Panc1 (cell line): ENCODE data around the gene RHOJ. TPM values are rescaled to one million over a fixed set of nuclear protein-coding genes. Genes with fewer than 3 reads are reported as not detected.

Source experiments
- ATAC-seq: fragments of 200-7000 bp; cut with Tn5 transposase; 2 replicates; pipeline ENCODE4 v1.9.1; 2020; ENCODE audit warnings: mild to moderate bottlenecking, moderate library complexity
- BruUV-seq: library from RNA; stranded (reverse); fragments of 400-500 nt; replicated peaks from 2 replicates; lab custom pipeline; 2021; lab: Mats Ljungman, UMichigan
- CTCF ChIA-PET: fragments of 300-600 bp; sonication (Branson Sonifier 250); formaldehyde crosslinking; loops from one replicate; lab custom pipeline; 2022; ENCODE audit warnings: antibody characterized with exemption; lab: Charles Lee
- POLR2A ChIA-PET: fragments of 300-600 bp; sonication (Branson Sonifier 250); formaldehyde crosslinking; loops from one replicate; lab custom pipeline; 2022; ENCODE audit warnings: antibody characterized with exemption; lab: Charles Lee
- DNase-seq: peaks from one replicate; pipeline ENCODE4 v3.0.0-alpha.2; 2010; ENCODE audit warnings: low read depth, low spot score
- H3K27ac ChIP-seq: 2 replicates; pipeline ENCODE4 v1.5.1; 2011; ENCODE audit warnings: mild to moderate bottlenecking, low read length, inconsistent platforms
- H3K27me3 ChIP-seq: fragments of 200-500 bp; sonication (Bioruptor generic); 2 replicates; pipeline ENCODE4 v1.6.0; 2014; ENCODE audit warnings: low read length, inconsistent platforms; ENCODE audit not compliant: control insufficient read depth, insufficient read depth
- H3K36me3 ChIP-seq: fragments of 200-500 bp; sonication (Bioruptor generic); 2 replicates; pipeline ENCODE4 v1.5.1; 2014; ENCODE audit warnings: inconsistent platforms, mild to moderate bottlenecking, low read length, moderate library complexity; ENCODE audit not compliant: control insufficient read depth, insufficient read depth
- H3K4me1 ChIP-seq: 2 replicates; pipeline ENCODE4 v1.5.1; 2011; ENCODE audit warnings: inconsistent platforms, mild to moderate bottlenecking, low read length, moderate library complexity; ENCODE audit not compliant: control insufficient read depth, insufficient read depth
- H3K4me3 ChIP-seq, 2 experiments: 2 replicates each; pipeline ENCODE4 v1.5.1; 2011 to 2012; ENCODE audit warnings: low read depth in 2 of 2, low read length in 2 of 2, mild to moderate bottlenecking in 2 of 2, inconsistent platforms in 1 of 2, moderate library complexity in 1 of 2
- H3K9me3 ChIP-seq: fragments of 200-500 bp; sonication (Bioruptor generic); 2 replicates; pipeline ENCODE4 v1.5.1; 2014; ENCODE audit warnings: low read depth, mild to moderate bottlenecking, inconsistent platforms, low read length, moderate library complexity; ENCODE audit not compliant: control insufficient read depth, insufficient read depth
- CTCF ChIP-seq: fragments of 450-650 bp; IDR thresholded peaks from 2 replicates; pipeline ENCODE4 v1.5.1; 2017; ENCODE audit warnings: mild to moderate bottlenecking
- POLR2AphosphoS5 ChIP-seq: IDR thresholded peaks from 2 replicates; pipeline ENCODE4 v1.6.1; 2012; ENCODE audit warnings: mild to moderate bottlenecking, low read depth, low read length, moderate library complexity
- REST ChIP-seq, 2 experiments: IDR thresholded peaks; 2 replicates each; pipeline ENCODE4 v1.6.1; 2011 to 2012; ENCODE audit warnings: low read depth in 2 of 2, control low read depth in 1 of 2, low read length in 1 of 2, mild to moderate bottlenecking in 1 of 2, moderate library complexity in 1 of 2; ENCODE audit not compliant: insufficient read depth in 1 of 2
- SIN3A ChIP-seq: IDR thresholded peaks from 2 replicates; pipeline ENCODE4 v1.6.1; 2012; ENCODE audit warnings: low read depth, mild to moderate bottlenecking, low read length, moderate library complexity, borderline replicate concordance; ENCODE audit not compliant: insufficient read depth
- TCF7L2 ChIP-seq: IDR thresholded peaks from 2 replicates; pipeline ENCODE4 v1.6.1; 2011; ENCODE audit warnings: mild to moderate bottlenecking, low read depth, low read length, inconsistent platforms
- in situ Hi-C: cut with HindIII; loops from 2 replicates; pipeline ENCODE4 v1.10.0; 2016; ENCODE audit warnings: low sequenced_read_pairs, low pct_unique_long_range_greater_than_20kb
- intact Hi-C: fragments of 100-400 bp; cut with micrococcal nuclease; formaldehyde crosslinking; loops from one replicate; pipeline ENCODE4 v1.10.0; 2022; ENCODE audit not compliant: unreplicated experiment
- total RNA-seq: library from RNA; stranded (reverse); gene quantifications from one replicate; pipeline ENCODE4 v1.2.1, GENCODE V29; 2021; ENCODE audit not compliant: unreplicated experiment

The RHOJ gene
- total RNA-seq, 1 experiment from 2014 or later = 0.28 TPM

GRCh38 chr14:63243646-63244045 is 39.4 kb downstream of the RHOJ start:
- Histone ChIP-seq H3K9me3 (no peaks in the 10 kb centered on the region), H3K4me3 (no peak overlapping the region), H3K4me1 (no peaks in the 10 kb centered on the region), H3K27ac (no peak overlapping the region), H3K36me3 (no peaks in the 10 kb centered on the region), H3K27me3 (no peaks in the 10 kb centered on the region)
- ChIA-PET POLR2A (no interaction called here), CTCF (no interaction called here)
- DNase-seq = no peak
- in situ Hi-C loops (no loop called here), intact Hi-C loops (no loop called here)
- BruUV-seq = no TSS peak
- TF ChIP-seq TCF7L2 = no peak
- no peak for TF ChIP-seq POLR2AphosphoS5
- no peak for TF ChIP-seq SIN3A
- no peak for TF ChIP-seq REST (IDR thresholded peaks at IDR 0.05; ENCODE audit: insufficient read depth in 1 of 2, low read depth in 2 of 2, low read length in 1 of 2)
- no peak for TF ChIP-seq CTCF
- ATAC-seq = no peak

GRCh38 chr14:63245893-63246292 is 41.6 kb downstream of the RHOJ start:
- ChIA-PET POLR2A (no interaction called here), CTCF (no interaction called here)
- no peak for DNase-seq
- no peak overlapping the region for H3K27ac ChIP-seq
- H3K27me3 ChIP-seq = no peaks in the 10 kb centered on the region
- in situ Hi-C loops = no loop called here
- no peaks in the 10 kb centered on the region for H3K4me1 ChIP-seq
- TF ChIP-seq CTCF (no peak), TCF7L2 (no peak), SIN3A (no peak), REST (IDR thresholded peaks at IDR 0.05; ENCODE audit: insufficient read depth in 1 of 2, low read depth in 2 of 2, low read length in 1 of 2) (no peak), POLR2AphosphoS5 (no peak)
- no TSS peak for BruUV-seq
- intact Hi-C loops = no loop called here
- H3K9me3 ChIP-seq = no peaks in the 10 kb centered on the region
- ATAC-seq = no peak
- no peaks in the 10 kb centered on the region for H3K36me3 ChIP-seq
- no peak overlapping the region for H3K4me3 ChIP-seq
